Measurements from ENCODE around the gene NPIPB2.

DNA sequence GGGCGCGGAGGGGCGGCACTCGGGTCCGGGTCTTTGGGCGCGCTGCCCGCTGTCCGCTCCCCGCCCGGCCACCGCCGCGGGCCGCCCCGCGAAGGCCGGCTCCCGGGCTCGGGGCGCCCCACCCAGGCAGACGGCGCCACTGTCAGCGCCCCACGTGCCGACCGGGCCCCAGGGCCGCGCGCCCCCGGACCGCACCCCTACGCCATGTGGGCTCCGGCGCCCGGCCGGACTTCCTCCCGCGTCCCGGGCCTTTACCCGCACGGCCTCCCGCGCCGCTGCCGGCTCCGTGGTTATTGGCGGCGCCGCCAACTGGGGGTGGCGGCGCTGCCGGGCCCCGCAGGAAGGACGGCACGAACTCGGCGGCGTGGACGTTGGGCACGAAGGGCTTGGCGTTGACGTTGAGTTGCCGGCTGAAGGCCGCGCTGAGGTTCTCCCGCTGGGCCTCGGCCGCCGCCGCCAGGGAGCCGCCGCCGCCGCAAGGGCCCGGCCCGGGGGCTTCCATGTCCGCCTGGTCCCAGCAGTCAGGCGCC lies 26.7 kb downstream of the NPIPB2 start:
- no peak for TF ChIP-seq EZH2phosphoT487 (IDR thresholded peaks at IDR 0.05; ENCODE audit: low read length)
- TF ChIP-seq CTCF (IDR thresholded peaks at IDR 0.05; ENCODE audit: low read length), result no peak
